ENCODE results near the gene PPP2R3A. TPM values are rescaled to one million over a fixed set of nuclear protein-coding genes. Genes with fewer than 3 reads are reported as not detected.

The PPP2R3A gene
- polyA plus RNA-seq, 4 donors: 1.0 to 8.6 (median 3.4) TPM

DNA sequence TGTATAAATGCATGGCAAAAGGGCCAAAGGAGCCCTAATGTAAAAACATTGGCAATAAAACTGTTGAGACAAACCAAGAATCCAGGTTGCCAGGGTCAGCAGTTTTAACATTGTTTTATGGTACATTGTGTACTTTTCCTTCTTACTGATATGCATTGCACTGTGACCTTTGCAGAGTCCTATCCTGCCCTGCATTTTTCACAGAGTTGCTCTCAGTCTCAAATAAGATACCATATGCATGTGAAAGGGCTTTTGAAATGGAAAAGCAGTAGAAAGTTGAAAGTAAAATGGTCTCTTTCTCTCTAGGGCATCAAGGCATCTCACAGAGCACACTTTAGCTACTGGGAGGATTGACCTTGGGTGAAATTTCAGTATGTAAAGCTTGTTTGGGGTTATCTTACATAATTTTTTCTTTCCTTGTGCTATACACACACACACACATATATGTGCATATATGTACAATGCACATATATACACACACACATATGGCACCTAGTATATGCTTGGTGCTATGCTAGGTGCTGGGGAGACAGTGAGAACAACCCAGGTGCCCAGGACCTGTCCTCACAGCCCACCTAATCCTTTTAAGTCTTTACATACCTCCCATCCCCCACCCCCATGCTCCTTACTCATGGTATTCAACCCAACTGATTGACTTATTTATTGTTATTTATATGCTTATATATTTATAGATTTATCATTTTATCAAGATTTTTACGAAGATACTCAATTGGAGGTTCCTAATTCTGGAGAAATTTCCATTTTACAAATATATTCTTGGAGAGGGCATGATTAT lies 1.2 kb upstream of the PPP2R3A start:
- peak; percentile 64 to 76 for DNase-seq
- no peak overlapping the region for H3K4me3 ChIP-seq (ENCODE audit: low read depth in 1 of 3, low read length in 3 of 3)
- H3K9me3 ChIP-seq (ENCODE audit: control insufficient read depth in 2 of 2, insufficient read depth in 1 of 2, low read depth in 1 of 2, low read length in 1 of 2): peaks cover 0 to 6% of the 10 kb centered on the region in 2 donors
- peak overlapping the region in 1 of 3 donors; percentile 67 for H3K27ac ChIP-seq (ENCODE audit: low read depth in 1 of 3, low read length in 2 of 3)
- no peaks in the 10 kb centered on the region for H3K27me3 ChIP-seq (ENCODE audit: control insufficient read depth in 3 of 3, insufficient read depth in 3 of 3, low read length in 3 of 3)
- H3K4me1 ChIP-seq (ENCODE audit: control insufficient read depth in 3 of 3, insufficient read depth in 2 of 3, low read depth in 1 of 3, low read length in 2 of 3): peaks cover 0 to 27% (median 0%) of the 10 kb centered on the region in 3 donors
- H3K36me3 ChIP-seq (ENCODE audit: control insufficient read depth in 3 of 3, insufficient read depth in 2 of 3, low read depth in 1 of 3, low read length in 3 of 3): no peaks in the 10 kb centered on the region
- no peak for FAIRE-seq
- WGBS, 3 donors: 55 to 85% (median 58%) methylated on average over 1 of the region's 1 CpG

DNA sequence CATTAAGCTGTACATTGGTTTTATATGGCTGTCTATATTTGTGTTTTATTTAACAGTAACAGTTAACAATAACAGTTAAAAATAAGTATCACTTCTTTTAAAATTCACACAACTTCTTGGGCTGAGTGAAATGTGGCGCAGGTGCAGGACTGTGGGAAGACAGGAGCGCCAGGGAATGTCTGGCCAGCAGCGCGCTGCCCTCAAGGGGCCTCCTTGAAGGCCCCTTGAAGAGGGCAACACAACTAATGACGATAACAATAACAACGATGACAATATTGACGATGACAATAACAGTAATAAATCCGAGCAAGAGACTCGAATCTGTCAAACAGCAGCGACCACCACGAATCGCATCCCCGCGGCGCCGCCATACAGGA lies 411 bp upstream of the PPP2R3A start:
- Histone ChIP-seq H3K27ac (ENCODE audit: low read depth in 1 of 3, low read length in 2 of 3) (peak overlapping the region in 2 of 3 donors; percentile 15 to 67), H3K4me3 (ENCODE audit: low read depth in 1 of 3, low read length in 3 of 3) (peak overlapping the region; percentile 77 to 88 (median 86)), H3K9me3 (ENCODE audit: control insufficient read depth in 2 of 2, insufficient read depth in 1 of 2, low read depth in 1 of 2, low read length in 1 of 2) (peaks cover 0 to 5% of the 10 kb centered on the region in 2 donors), H3K36me3 (ENCODE audit: control insufficient read depth in 3 of 3, insufficient read depth in 2 of 3, low read depth in 1 of 3, low read length in 3 of 3) (no peaks in the 10 kb centered on the region), H3K27me3 (ENCODE audit: control insufficient read depth in 3 of 3, insufficient read depth in 3 of 3, low read length in 3 of 3) (no peaks in the 10 kb centered on the region), H3K4me1 (ENCODE audit: control insufficient read depth in 3 of 3, insufficient read depth in 2 of 3, low read depth in 1 of 3, low read length in 2 of 3) (peaks cover 0 to 27% (median 0%) of the 10 kb centered on the region in 3 donors)
- no peak for FAIRE-seq
- 8 to 11% (median 8%) methylated on average over 16 of the region's 16 CpGs for WGBS, 3 donors
- no peak for DNase-seq

DNA sequence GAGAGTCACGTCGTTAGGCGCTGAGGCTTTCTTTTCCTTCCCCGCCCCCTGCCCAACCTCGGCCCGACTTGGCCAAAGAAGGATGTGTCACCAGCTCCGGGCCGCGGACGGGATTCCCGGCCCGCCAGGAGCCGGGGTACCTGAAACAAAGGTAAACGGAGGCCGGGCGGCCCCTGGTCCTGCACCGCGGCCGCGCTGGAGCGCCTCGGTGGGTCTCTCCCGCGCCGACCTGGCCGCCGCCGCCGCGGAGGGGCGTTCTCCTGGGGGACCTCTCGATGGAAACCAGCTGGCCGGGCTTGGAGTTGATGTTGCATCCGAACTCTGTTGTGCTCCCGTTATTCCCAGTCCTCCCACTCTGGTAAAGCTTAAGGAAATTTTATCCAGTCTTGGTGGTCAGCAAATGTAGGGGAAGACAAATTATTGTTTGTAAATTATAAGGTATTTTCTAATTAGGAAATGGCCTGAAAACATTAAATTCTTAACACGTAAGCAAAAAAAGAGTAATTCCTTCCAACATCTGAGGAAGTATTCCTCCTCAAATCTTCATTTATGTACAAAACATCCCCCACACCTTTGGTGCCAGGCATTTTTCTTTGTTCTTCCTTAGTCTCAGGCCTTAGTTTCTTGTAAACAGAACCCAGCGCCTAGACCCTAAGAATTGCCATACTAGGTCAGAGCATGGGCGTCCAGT lies 888 bp downstream of the PPP2R3A start:
- FAIRE-seq: no peak
- Histone ChIP-seq H3K27me3 (ENCODE audit: control insufficient read depth in 3 of 3, insufficient read depth in 3 of 3, low read length in 3 of 3) (no peaks in the 10 kb centered on the region), H3K4me1 (ENCODE audit: control insufficient read depth in 3 of 3, insufficient read depth in 2 of 3, low read depth in 1 of 3, low read length in 2 of 3) (peaks cover 0 to 27% (median 0%) of the 10 kb centered on the region in 3 donors), H3K4me3 (ENCODE audit: low read depth in 1 of 3, low read length in 3 of 3) (peak overlapping the region; percentile 77 to 88 (median 86)), H3K9me3 (ENCODE audit: control insufficient read depth in 2 of 2, insufficient read depth in 1 of 2, low read depth in 1 of 2, low read length in 1 of 2) (no peaks in the 10 kb centered on the region), H3K27ac (ENCODE audit: low read depth in 1 of 3, low read length in 2 of 3) (peak overlapping the region; percentile 47 to 87 (median 87)), H3K36me3 (ENCODE audit: control insufficient read depth in 3 of 3, insufficient read depth in 2 of 3, low read depth in 1 of 3, low read length in 3 of 3) (no peaks in the 10 kb centered on the region)
- DNase-seq: no peak
- 3 to 5% (median 4%) methylated on average over 36 to 38 of the region's 38 CpGs for whole genome bisulfite sequencing, 3 donors

DNA sequence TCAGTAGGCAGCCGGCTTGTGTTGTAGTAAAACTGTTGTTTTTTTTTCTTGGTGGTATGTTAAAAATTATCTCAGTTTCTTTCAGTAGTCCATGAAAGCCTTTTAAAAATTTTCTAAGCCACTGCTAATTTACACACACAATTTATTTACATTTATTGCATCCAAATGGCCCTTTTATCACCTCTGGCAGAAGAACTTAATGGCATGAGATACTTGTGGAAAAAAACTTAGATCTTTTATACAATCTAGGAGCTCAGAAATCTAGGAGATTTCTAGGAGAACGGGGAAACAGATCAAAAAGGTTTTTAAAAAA lies 1.4 kb downstream of the PPP2R3A start:
- no peaks in the 10 kb centered on the region for H3K27me3 ChIP-seq (ENCODE audit: control insufficient read depth in 3 of 3, insufficient read depth in 3 of 3, low read length in 3 of 3)
- FAIRE-seq (no peak), DNase-seq (no peak)
- WGBS, 3 donors: 40 to 69% (median 54%) methylated on average over 2 of the region's 2 CpGs
- no peaks in the 10 kb centered on the region for H3K9me3 ChIP-seq (ENCODE audit: control insufficient read depth in 2 of 2, insufficient read depth in 1 of 2, low read depth in 1 of 2, low read length in 1 of 2)
- H3K36me3 ChIP-seq (ENCODE audit: control insufficient read depth in 3 of 3, insufficient read depth in 2 of 3, low read depth in 1 of 3, low read length in 3 of 3): no peaks in the 10 kb centered on the region
- peaks cover 0 to 27% (median 0%) of the 10 kb centered on the region in 3 donors for H3K4me1 ChIP-seq (ENCODE audit: control insufficient read depth in 3 of 3, insufficient read depth in 2 of 3, low read depth in 1 of 3, low read length in 2 of 3)
- H3K4me3 ChIP-seq (ENCODE audit: low read depth in 1 of 3, low read length in 3 of 3): peak overlapping the region in 2 of 3 donors; percentile 40 to 88
- no peak overlapping the region for H3K27ac ChIP-seq (ENCODE audit: low read depth in 1 of 3, low read length in 2 of 3)

DNA sequence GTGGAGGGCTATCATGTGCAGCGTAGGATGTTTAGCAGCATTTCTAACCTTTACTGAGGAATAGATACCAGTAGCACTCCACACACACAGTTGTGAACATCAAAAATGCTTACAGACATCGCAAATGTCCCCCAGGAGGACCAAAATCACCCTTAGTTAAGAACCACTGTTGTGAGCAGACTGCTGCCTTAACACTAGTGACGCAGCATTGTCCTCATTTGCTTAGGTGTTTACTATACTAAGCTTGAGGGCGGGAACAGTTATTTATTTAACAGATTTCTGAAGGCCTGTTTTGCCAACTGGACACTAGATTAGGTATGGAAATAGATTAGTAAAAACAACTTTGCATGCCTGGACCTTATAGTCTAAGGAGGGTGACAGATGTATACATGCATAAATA lies 2.3 kb downstream of the PPP2R3A start:
- Histone ChIP-seq H3K4me1 (ENCODE audit: control insufficient read depth in 3 of 3, insufficient read depth in 2 of 3, low read depth in 1 of 3, low read length in 2 of 3) (peaks cover 0 to 27% (median 0%) of the 10 kb centered on the region in 3 donors), H3K9me3 (ENCODE audit: control insufficient read depth in 2 of 2, insufficient read depth in 1 of 2, low read depth in 1 of 2, low read length in 1 of 2) (no peaks in the 10 kb centered on the region), H3K4me3 (ENCODE audit: low read depth in 1 of 3, low read length in 3 of 3) (no peak overlapping the region), H3K27me3 (ENCODE audit: control insufficient read depth in 3 of 3, insufficient read depth in 3 of 3, low read length in 3 of 3) (no peaks in the 10 kb centered on the region), H3K27ac (ENCODE audit: low read depth in 1 of 3, low read length in 2 of 3) (no peak overlapping the region), H3K36me3 (ENCODE audit: control insufficient read depth in 3 of 3, insufficient read depth in 2 of 3, low read depth in 1 of 3, low read length in 3 of 3) (no peaks in the 10 kb centered on the region)
- FAIRE-seq (no peak), DNase-seq (no peak)
- 85 to 95% (median 87%) methylated on average over 4 of the region's 4 CpGs for WGBS, 3 donors

DNA sequence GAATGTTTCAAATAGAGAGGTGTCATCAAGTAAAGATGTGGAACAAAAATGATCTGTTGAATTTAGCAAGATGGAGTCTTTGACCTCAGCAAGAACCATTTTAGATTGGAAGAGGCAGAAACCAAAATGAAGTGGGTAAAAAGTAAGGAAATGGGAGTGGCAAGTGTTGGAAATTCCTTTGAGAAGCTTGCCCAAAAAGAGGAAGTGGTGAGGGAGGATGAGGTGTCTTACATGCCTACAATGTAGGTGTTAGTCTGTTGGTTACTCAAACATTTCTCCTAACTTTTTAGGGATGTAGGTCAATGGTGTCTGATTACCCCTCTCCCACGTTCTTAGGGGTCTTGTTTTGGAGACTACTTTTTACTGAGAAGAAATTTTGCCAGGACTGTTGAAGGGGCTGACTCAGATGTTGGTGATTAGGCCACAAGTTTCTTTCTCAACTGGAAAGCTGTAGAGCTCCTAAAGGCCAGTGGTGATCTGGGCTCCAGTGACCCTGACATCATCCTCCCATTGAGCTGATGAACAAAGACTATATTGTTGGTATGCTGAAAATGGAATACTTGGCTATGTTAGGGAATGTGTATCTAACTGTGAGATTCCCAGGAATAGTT lies 5.1 kb downstream of the PPP2R3A start:
- Histone ChIP-seq H3K4me1 (ENCODE audit: control insufficient read depth in 3 of 3, insufficient read depth in 2 of 3, low read depth in 1 of 3, low read length in 2 of 3) (peaks cover 0 to 15% (median 0%) of the 10 kb centered on the region in 3 donors), H3K4me3 (ENCODE audit: low read depth in 1 of 3, low read length in 3 of 3) (no peak overlapping the region), H3K9me3 (ENCODE audit: control insufficient read depth in 2 of 2, insufficient read depth in 1 of 2, low read depth in 1 of 2, low read length in 1 of 2) (no peaks in the 10 kb centered on the region), H3K27ac (ENCODE audit: low read depth in 1 of 3, low read length in 2 of 3) (no peak overlapping the region), H3K36me3 (ENCODE audit: control insufficient read depth in 3 of 3, insufficient read depth in 2 of 3, low read depth in 1 of 3, low read length in 3 of 3) (no peaks in the 10 kb centered on the region), H3K27me3 (ENCODE audit: control insufficient read depth in 3 of 3, insufficient read depth in 3 of 3, low read length in 3 of 3) (no peaks in the 10 kb centered on the region)
- WGBS, 3 donors: 80 to 91% (median 87%) methylated on average over 1 of the region's 1 CpG
- FAIRE-seq (no peak), DNase-seq (no peak)

DNA sequence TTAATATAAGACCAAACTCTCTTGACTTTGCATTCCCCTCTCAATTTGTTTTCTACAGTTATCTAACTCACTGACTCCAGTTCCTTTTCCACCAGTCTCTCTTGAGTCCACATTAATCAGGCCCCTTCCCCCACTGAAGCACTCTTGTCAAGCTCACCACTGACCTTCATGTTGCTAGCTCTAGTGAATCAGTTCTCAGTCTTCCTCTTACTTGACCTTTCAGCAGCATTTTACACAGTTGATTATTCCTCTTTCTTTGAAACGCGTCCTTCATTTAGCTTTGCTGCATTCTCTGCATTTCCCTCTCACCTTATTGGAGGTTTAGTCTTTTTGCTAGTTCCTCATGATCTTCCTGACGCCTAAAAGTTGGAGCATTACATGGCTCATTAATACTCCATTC lies 8.3 kb downstream of the PPP2R3A start:
- DNase-seq (no peak), FAIRE-seq (no peak)
- Histone ChIP-seq H3K4me1 (ENCODE audit: control insufficient read depth in 3 of 3, insufficient read depth in 2 of 3, low read depth in 1 of 3, low read length in 2 of 3) (no peaks in the 10 kb centered on the region), H3K4me3 (ENCODE audit: low read depth in 1 of 3, low read length in 3 of 3) (no peak overlapping the region), H3K36me3 (ENCODE audit: control insufficient read depth in 3 of 3, insufficient read depth in 2 of 3, low read depth in 1 of 3, low read length in 3 of 3) (no peaks in the 10 kb centered on the region), H3K9me3 (ENCODE audit: control insufficient read depth in 2 of 2, insufficient read depth in 1 of 2, low read depth in 1 of 2, low read length in 1 of 2) (no peaks in the 10 kb centered on the region), H3K27me3 (ENCODE audit: control insufficient read depth in 3 of 3, insufficient read depth in 3 of 3, low read length in 3 of 3) (no peaks in the 10 kb centered on the region), H3K27ac (ENCODE audit: low read depth in 1 of 3, low read length in 2 of 3) (no peak overlapping the region)
- WGBS, 3 donors: 88 to 98% (median 90%) methylated on average over 3 of the region's 3 CpGs

DNA sequence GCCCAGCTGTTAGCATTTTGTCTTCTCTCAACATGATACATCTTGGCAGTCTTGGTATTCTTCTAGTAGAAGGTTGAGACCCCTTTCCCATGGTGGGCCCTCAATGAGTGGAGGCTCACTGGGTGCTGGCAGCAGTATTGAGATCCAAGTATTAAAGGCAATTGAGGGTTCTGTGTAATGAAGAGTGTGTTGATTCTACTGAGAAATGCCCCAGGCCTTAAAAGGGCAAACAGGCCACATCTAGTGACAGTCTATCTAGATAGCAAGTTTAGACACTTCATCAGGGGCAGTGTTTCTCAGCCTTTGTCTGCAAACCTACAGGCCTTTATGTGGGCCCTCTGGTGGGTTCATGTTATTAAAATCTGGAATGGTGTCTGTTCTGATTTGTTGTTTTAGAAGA lies 9.5 kb downstream of the PPP2R3A start:
- Histone ChIP-seq H3K4me3 (ENCODE audit: low read depth in 1 of 3, low read length in 3 of 3) (no peak overlapping the region), H3K9me3 (ENCODE audit: control insufficient read depth in 2 of 2, insufficient read depth in 1 of 2, low read depth in 1 of 2, low read length in 1 of 2) (no peaks in the 10 kb centered on the region), H3K27me3 (ENCODE audit: control insufficient read depth in 3 of 3, insufficient read depth in 3 of 3, low read length in 3 of 3) (no peaks in the 10 kb centered on the region), H3K4me1 (ENCODE audit: control insufficient read depth in 3 of 3, insufficient read depth in 2 of 3, low read depth in 1 of 3, low read length in 2 of 3) (no peaks in the 10 kb centered on the region), H3K27ac (ENCODE audit: low read depth in 1 of 3, low read length in 2 of 3) (no peak overlapping the region), H3K36me3 (ENCODE audit: control insufficient read depth in 3 of 3, insufficient read depth in 2 of 3, low read depth in 1 of 3, low read length in 3 of 3) (no peaks in the 10 kb centered on the region)
- DNase-seq (no peak), FAIRE-seq (no peak)

All from small intestine (tissue), 7 donors.